Measurements from ENCODE around the gene ANKFN1. TPM values are rescaled to one million over a fixed set of nuclear protein-coding genes. Genes with fewer than 3 reads are reported as not detected.

Gene ANKFN1
- total RNA-seq, 1 experiment from 2014 or later, result not detected

GRCh38 chr17:56475116-56475515, 321.8 kb downstream of the ANKFN1 start:
- intact Hi-C loops (cut with micrococcal nuclease; ENCODE audit: unreplicated experiment), result loop anchor here (5.0 kb wide), 1 partner anchor 948 kb away; no protein-coding TSS in a partner anchor
- DNase-seq (ENCODE audit: low spot score), result no peak
- Histone ChIP-seq H3K27me3 (replicated peaks; ENCODE audit: insufficient read depth, low read depth, low read length, poor library complexity) (peaks cover 11% of the 10 kb centered on the region), H3K4me1 (ENCODE audit: insufficient read depth, low read length, poor library complexity, severe bottlenecking) (no peaks in the 10 kb centered on the region), H3K27ac (ENCODE audit: low read depth, low read length, poor library complexity, severe bottlenecking) (no peak overlapping the region), H3K9me3 (ENCODE audit: low read depth, low read length, poor library complexity, severe bottlenecking) (no peaks in the 10 kb centered on the region), H3K4me3 (ENCODE audit: low read depth, low read length, poor library complexity, severe bottlenecking) (no peak overlapping the region), H3K36me3 (ENCODE audit: insufficient read depth, low read length, poor library complexity, severe bottlenecking) (no peaks in the 10 kb centered on the region)
- POLR2A ChIA-PET (ENCODE audit: low non-redundant PET), result no interaction called here
- no TSS peak for BruUV-seq (replicated peaks)
- TF ChIP-seq CTCF (conservative IDR thresholded peaks at IDR 0.05; ENCODE audit: low read depth, low read length), result no peak
- TF ChIP-seq EZH2 (IDR thresholded peaks at IDR 0.05; ENCODE audit: borderline replicate concordance, low read depth, low read length, poor library complexity, severe bottlenecking), result no peak
- CTCF ChIA-PET, result no interaction called here

DNA sequence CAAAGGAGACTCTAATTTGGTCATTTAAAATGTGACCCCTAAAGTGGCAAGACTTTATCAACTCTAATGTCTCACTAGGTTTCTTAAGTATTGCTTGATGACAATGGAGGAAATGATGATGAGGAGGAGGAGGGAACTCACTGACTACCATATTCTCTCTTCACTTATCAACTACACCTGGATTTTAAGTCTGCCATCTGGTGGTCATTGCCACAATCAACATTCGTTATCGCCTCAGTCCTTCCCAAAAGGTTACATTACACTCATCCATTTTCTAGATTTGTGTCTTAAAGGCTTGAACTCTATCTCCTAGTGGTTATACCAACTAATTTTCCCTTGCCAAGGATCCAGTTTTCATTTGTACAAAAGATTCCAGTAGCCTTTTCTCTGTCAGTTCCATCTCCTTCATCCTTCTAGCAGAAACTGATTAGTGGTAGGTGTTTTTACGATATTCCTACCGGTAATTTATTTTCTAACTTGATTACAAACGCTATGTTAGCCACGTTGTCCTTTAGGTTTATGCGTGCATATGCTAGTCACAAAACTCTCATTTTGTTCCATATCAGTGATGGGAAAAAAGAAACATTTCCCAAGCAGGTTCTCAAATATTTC, 325.7 kb downstream of the ANKFN1 start:
- intact Hi-C loops (cut with micrococcal nuclease; ENCODE audit: unreplicated experiment), result loop anchor here (2.0 to 5.0 kb wide), 2 partner anchors 634 to 952 kb away; no protein-coding TSS in a partner anchor
- POLR2A ChIA-PET (ENCODE audit: low non-redundant PET), result no interaction called here
- peak; percentile 45 for DNase-seq (ENCODE audit: low spot score)
- Histone ChIP-seq H3K27me3 (replicated peaks; ENCODE audit: insufficient read depth, low read depth, low read length, poor library complexity) (peaks cover 24% of the 10 kb centered on the region), H3K27ac (ENCODE audit: low read depth, low read length, poor library complexity, severe bottlenecking) (no peak overlapping the region), H3K36me3 (ENCODE audit: insufficient read depth, low read length, poor library complexity, severe bottlenecking) (no peaks in the 10 kb centered on the region), H3K9me3 (ENCODE audit: low read depth, low read length, poor library complexity, severe bottlenecking) (no peaks in the 10 kb centered on the region), H3K4me3 (ENCODE audit: low read depth, low read length, poor library complexity, severe bottlenecking) (no peak overlapping the region), H3K4me1 (ENCODE audit: insufficient read depth, low read length, poor library complexity, severe bottlenecking) (no peaks in the 10 kb centered on the region)
- CTCF ChIA-PET, result no interaction called here
- no TSS peak for BruUV-seq (replicated peaks)
- no peak for TF ChIP-seq EZH2 (IDR thresholded peaks at IDR 0.05; ENCODE audit: borderline replicate concordance, low read depth, low read length, poor library complexity, severe bottlenecking)
- TF ChIP-seq CTCF (conservative IDR thresholded peaks at IDR 0.05; ENCODE audit: low read depth, low read length), result peak; percentile 70

GRCh38 chr17:56480501-56480900, 327.2 kb downstream of the ANKFN1 start:
- no peaks in the 10 kb centered on the region for H3K4me1 ChIP-seq (ENCODE audit: insufficient read depth, low read length, poor library complexity, severe bottlenecking)
- intact Hi-C loops (cut with micrococcal nuclease; ENCODE audit: unreplicated experiment), result loop anchor here (1.0 kb wide), 1 partner anchor 354 kb away; no protein-coding TSS in a partner anchor
- CTCF ChIA-PET, result no interaction called here

GRCh38 chr17:56481659-56482058, 328.4 kb downstream of the ANKFN1 start:
- Histone ChIP-seq H3K27ac (ENCODE audit: low read depth, low read length, poor library complexity, severe bottlenecking) (no peak overlapping the region), H3K27me3 (replicated peaks; ENCODE audit: insufficient read depth, low read depth, low read length, poor library complexity) (peaks cover 20% of the 10 kb centered on the region), H3K9me3 (ENCODE audit: low read depth, low read length, poor library complexity, severe bottlenecking) (no peaks in the 10 kb centered on the region), H3K4me1 (ENCODE audit: insufficient read depth, low read length, poor library complexity, severe bottlenecking) (no peaks in the 10 kb centered on the region), H3K4me3 (ENCODE audit: low read depth, low read length, poor library complexity, severe bottlenecking) (no peak overlapping the region), H3K36me3 (ENCODE audit: insufficient read depth, low read length, poor library complexity, severe bottlenecking) (no peaks in the 10 kb centered on the region)
- TF ChIP-seq CTCF (conservative IDR thresholded peaks at IDR 0.05; ENCODE audit: low read depth, low read length) (no peak), EZH2 (IDR thresholded peaks at IDR 0.05; ENCODE audit: borderline replicate concordance, low read depth, low read length, poor library complexity, severe bottlenecking) (no peak)
- intact Hi-C loops (cut with micrococcal nuclease; ENCODE audit: unreplicated experiment), result no loop called here
- BruUV-seq (replicated peaks), result no TSS peak
- DNase-seq (ENCODE audit: low spot score), result no peak
- ChIA-PET CTCF (no interaction called here), POLR2A (ENCODE audit: low non-redundant PET) (no interaction called here)

More at GRCh38 chr17:56480501-56480900, 327.2 kb downstream of the ANKFN1 start:
- peaks cover 24% of the 10 kb centered on the region for H3K27me3 ChIP-seq (replicated peaks; ENCODE audit: insufficient read depth, low read depth, low read length, poor library complexity)
- no peaks in the 10 kb centered on the region for H3K36me3 ChIP-seq (ENCODE audit: insufficient read depth, low read length, poor library complexity, severe bottlenecking)
- no TSS peak for BruUV-seq (replicated peaks)
- POLR2A ChIA-PET (ENCODE audit: low non-redundant PET), result no interaction called here
- no peak for TF ChIP-seq EZH2 (IDR thresholded peaks at IDR 0.05; ENCODE audit: borderline replicate concordance, low read depth, low read length, poor library complexity, severe bottlenecking)
- H3K9me3 ChIP-seq (ENCODE audit: low read depth, low read length, poor library complexity, severe bottlenecking), result no peaks in the 10 kb centered on the region
- no peak overlapping the region for H3K4me3 ChIP-seq (ENCODE audit: low read depth, low read length, poor library complexity, severe bottlenecking)
- no peak overlapping the region for H3K27ac ChIP-seq (ENCODE audit: low read depth, low read length, poor library complexity, severe bottlenecking)
- no peak for DNase-seq (ENCODE audit: low spot score)

Data from A673 (cell line).